IPS-15b (cell line): ENCODE data around the gene DNAJC18.

ENCODE experiments used
- H3K27me3 ChIP-seq: one replicate; pipeline ENCODE4 v1.6.1; 2013; ENCODE audit warnings: low read length; ENCODE audit not compliant: control insufficient read depth, insufficient read depth
- H3K36me3 ChIP-seq: one replicate; pipeline ENCODE4 v1.6.1; 2013; ENCODE audit warnings: low read length; ENCODE audit not compliant: control insufficient read depth, insufficient read depth
- H3K4me1 ChIP-seq: one replicate; pipeline ENCODE4 v1.6.1; 2013; ENCODE audit warnings: mild to moderate bottlenecking, low read length; ENCODE audit not compliant: control insufficient read depth, insufficient read depth
- H3K4me3 ChIP-seq: one replicate; pipeline ENCODE4 v1.5.1; 2013; ENCODE audit warnings: low read depth, low read length
- H3K9ac ChIP-seq: one replicate; pipeline ENCODE4 v1.6.1; 2013; ENCODE audit warnings: low read depth, mild to moderate bottlenecking, low read length
- H3K9me3 ChIP-seq: one replicate; pipeline ENCODE4 v1.6.1; 2013; ENCODE audit warnings: mild to moderate bottlenecking, low read length; ENCODE audit not compliant: control insufficient read depth, insufficient read depth

The DNAJC18 gene

DNA sequence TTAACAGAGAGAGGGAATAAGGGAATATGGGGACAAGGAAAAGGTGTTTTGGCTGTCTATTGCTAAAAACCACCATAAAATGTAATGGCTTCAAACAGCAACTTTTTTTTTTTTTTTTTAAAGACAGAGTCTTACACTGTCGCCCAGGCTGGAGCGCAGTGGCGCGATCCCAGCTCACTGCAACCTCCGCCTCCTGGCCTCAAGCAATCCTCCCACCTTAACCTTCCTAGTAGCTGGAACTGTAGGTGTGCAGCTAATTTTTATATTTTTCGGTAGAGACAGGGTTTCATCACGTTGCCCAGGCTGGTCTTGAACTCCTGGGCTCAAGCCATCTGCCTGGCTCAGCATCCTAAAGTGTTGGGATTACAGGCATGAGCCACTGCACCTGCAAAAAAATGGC, 31.1 kb downstream of the DNAJC18 start:
- Histone ChIP-seq H3K9me3 (no peaks in the 10 kb centered on the region), H3K9ac (no peak overlapping the region), H3K36me3 (no peaks in the 10 kb centered on the region), H3K4me3 (no peak overlapping the region), H3K4me1 (peaks cover 2% of the 10 kb centered on the region), H3K27me3 (peaks cover 10% of the 10 kb centered on the region)

DNA sequence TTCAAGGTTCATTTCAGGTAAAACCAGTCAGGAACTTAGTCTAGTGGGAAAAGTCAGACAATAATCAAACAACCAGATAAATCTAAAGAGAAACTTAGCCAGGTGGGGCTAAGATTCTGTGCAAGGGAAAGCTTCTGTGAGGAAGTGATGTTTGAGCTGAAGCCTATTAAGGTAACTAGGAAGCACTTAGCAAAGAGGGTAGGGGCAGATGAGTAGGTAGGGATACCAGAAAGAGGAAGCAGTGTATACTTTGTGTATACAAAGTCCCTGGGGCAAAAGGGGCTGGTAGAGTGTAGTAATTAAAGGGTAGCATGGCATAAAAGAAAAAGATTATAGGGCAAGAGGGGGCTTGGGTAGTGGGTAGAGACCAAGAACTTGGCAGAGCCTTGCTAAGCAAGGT, 31.8 kb downstream of the DNAJC18 start:
- no peaks in the 10 kb centered on the region for H3K9me3 ChIP-seq
- H3K4me1 ChIP-seq: peaks cover 2% of the 10 kb centered on the region
- peaks cover 10% of the 10 kb centered on the region for H3K27me3 ChIP-seq
- no peak overlapping the region for H3K9ac ChIP-seq
- H3K36me3 ChIP-seq: no peaks in the 10 kb centered on the region
- H3K4me3 ChIP-seq: no peak overlapping the region

DNA sequence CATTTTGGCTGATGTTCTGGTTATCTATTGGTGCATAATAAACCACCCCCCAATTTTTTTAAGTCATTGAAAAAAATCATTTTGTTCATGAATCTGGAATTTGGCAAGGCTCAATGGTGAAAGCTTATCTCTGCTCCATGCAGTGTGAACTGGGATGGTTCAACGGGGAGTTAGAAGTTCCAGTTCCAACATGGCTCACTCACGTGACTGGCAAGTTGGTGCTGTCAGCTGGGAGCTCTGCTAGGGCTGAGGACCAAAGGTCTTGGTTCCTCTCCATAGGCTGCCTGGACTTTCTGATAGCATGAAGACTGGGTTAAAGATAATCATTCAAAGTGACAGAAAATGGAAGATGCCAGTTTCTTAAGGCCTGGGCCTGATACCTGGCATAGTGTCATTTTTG, 32.4 kb downstream of the DNAJC18 start:
- Histone ChIP-seq H3K36me3 (no peaks in the 10 kb centered on the region), H3K9ac (no peak overlapping the region), H3K4me3 (no peak overlapping the region), H3K27me3 (peaks cover 10% of the 10 kb centered on the region), H3K9me3 (no peaks in the 10 kb centered on the region), H3K4me1 (peaks cover 2% of the 10 kb centered on the region)

DNA sequence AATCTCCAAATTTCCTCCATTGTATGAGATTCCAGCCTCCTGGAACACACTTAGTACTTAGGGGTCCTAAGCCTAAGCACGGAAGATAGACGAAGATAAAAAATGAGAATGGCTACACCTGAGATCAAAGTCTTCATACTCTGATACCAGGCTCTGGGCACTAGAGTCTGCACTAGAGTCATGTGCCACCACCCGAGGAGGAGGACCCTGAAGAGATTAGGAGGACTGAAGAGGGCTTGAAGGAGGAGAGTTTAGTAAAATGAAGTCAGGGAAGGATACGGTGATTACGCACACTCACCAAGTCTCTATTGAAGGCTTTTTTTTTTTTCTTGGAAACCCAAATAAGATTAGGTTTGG, 34.9 kb downstream of the DNAJC18 start:
- no peak overlapping the region for H3K9ac ChIP-seq
- H3K9me3 ChIP-seq: no peaks in the 10 kb centered on the region
- no peaks in the 10 kb centered on the region for H3K36me3 ChIP-seq
- peaks cover 2% of the 10 kb centered on the region for H3K4me1 ChIP-seq
- H3K4me3 ChIP-seq: peak overlapping the region; percentile 77
- peaks cover 10% of the 10 kb centered on the region for H3K27me3 ChIP-seq

DNA sequence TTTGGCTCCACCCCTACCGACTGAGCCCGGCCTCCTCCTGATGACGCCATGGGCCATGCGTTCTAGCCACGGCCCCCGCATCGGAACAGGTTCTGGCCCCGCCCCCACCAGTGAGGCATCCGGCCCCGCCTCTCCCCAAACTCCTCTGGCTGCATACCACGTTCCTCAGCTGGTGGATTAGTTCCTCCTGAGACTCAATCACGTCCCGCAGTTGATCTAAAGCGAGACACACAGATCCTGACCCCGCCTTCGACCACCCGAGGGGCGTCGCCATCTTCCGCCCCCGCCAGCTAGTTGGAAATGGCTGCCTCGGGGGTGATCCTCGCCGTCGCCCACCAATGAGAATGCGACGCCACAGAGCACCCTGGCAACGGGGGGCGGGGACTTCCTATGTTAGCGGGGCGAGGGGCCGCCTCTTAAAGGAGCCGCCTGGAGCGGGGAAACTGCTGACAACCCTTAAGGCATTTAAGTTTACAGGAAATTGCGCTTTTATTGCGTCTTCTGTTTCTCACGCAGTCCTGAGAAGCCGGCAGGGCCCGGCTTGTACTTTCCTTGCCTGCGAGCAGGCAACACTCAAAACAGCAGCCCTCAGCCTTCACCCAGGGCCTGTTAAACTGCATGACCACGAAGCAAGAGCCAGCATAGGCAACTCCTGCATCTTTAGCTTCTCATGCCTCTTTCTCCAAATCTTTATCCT, 35.4 kb downstream of the DNAJC18 start, which contains the start of gene SPATA24:
TSS of gene SPATA24 (minus strand) at position 303 of the 697 bp plus-strand sequence. CDS start at position 274, 29 bp downstream.
- Histone ChIP-seq H3K36me3 (no peaks in the 10 kb centered on the region), H3K4me3 (peak within 1 kb of the TSS; percentile 77), H3K9ac (peak within 1 kb of the TSS; percentile 48), H3K4me1 (peaks cover 2% of the 10 kb centered on the region), H3K9me3 (no peaks in the 10 kb centered on the region), H3K27me3 (peaks cover 10% of the 10 kb centered on the region)

DNA sequence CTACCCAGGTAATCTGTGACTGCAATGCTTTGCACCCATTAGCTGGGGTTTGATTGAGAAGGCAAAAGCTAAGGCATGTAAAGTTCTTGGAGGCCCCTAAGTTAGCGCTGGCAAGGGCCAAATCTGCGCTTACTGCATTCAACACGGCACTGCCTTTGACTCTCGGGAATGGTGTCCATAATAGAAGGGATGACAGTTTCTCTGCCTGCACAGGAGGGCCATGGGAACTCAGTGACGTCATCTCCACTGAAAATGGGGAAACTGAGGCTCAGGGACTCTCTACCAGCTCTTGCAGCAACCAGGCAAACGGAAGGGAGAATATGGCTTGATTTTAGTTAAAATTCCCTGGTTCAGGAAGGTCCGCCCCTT, 35.9 kb downstream of the DNAJC18 start:
- Histone ChIP-seq H3K9ac (no peak overlapping the region), H3K4me1 (peaks cover 2% of the 10 kb centered on the region), H3K4me3 (peak overlapping the region; percentile 77), H3K36me3 (no peaks in the 10 kb centered on the region), H3K27me3 (peaks cover 10% of the 10 kb centered on the region), H3K9me3 (no peaks in the 10 kb centered on the region)

DNA sequence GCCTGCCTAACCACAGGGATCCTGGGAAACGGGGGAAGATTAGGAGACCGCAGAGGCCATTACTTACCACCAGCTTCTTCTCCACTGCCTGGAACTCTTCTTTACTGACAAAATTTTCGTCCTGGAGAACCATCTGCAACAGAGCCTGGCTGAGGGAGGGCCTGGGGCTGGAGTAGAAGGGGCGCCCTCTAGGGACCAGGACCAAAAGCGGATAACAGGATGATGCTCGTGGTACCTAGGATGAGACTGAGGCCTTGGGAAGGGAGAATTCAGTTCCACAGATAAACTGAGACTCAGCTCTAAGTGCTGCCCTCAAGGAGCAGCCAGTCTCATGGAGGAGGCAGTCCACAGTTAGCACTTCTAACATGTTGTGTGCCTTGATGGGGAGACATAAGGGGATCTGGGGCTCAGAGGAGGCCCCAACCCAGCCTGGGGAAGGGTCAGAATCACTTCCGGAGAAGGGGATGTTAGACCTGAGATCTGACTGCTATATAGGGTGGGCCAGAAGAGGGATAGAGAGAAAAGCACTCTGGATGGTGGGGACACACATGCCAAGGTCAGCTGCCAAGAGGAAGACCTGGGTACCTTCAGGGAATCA, 36.7 kb downstream of the DNAJC18 start:
- Histone ChIP-seq H3K9ac (no peak overlapping the region), H3K4me3 (peak overlapping the region; percentile 77), H3K36me3 (no peaks in the 10 kb centered on the region), H3K9me3 (no peaks in the 10 kb centered on the region), H3K27me3 (peaks cover 10% of the 10 kb centered on the region), H3K4me1 (peaks cover 2% of the 10 kb centered on the region)

DNA sequence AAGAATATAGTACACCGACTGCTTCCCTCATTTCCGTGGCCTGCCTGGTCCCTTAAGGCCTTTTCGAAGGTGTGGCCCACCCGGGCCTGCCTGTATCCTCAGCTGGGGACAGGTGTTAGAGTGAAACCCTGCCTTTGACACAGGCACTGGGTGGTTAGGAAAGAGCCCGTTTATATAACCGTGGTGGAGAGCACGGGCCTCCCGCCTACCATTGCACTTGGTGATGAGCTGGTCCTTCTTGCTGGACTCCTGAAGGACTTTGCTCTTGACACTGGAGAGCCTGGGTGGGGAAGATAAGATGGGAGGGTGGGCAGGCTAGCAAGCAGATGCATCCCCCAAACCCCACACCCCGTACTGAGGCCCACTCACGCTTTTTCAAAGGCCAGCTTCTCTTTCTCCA, 37.8 kb downstream of the DNAJC18 start:
- no peaks in the 10 kb centered on the region for H3K9me3 ChIP-seq
- H3K9ac ChIP-seq: no peak overlapping the region
- peaks cover 2% of the 10 kb centered on the region for H3K27me3 ChIP-seq
- peaks cover 2% of the 10 kb centered on the region for H3K4me1 ChIP-seq
- H3K4me3 ChIP-seq: no peak overlapping the region
- no peaks in the 10 kb centered on the region for H3K36me3 ChIP-seq

DNA sequence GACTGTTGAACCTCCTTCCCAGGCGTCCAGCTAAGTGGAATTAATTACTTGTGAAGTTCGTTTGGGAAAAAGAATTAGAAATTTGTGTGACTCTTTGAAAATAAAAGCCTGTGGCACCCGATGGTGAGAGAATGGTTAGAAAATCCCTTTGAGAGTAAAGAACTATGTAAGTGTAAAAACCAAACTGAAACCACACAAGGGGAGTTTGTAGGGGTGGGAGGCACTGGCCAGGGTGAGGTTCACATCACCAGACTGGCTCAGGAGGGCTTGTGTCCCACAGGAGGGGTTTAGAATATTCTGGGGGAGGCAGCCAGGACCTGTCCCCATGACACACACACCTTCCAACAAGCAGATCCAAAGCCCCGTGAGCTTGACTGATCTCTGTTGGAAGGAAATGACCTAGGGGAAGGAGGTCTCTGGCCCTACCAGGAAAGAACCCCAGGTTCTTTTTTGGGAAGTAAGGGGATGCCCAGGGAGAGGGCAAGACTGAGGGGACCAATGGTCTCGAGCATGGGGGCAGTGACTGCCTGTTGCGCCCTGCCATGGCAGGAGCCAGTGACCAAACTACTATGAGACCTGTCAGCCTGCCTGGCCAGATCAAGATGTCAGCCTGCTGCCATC, 39.7 kb downstream of the DNAJC18 start:
- peaks cover 3% of the 10 kb centered on the region for H3K4me1 ChIP-seq
- no peaks in the 10 kb centered on the region for H3K36me3 ChIP-seq
- peaks cover 4% of the 10 kb centered on the region for H3K27me3 ChIP-seq
- no peak overlapping the region for H3K9ac ChIP-seq
- H3K4me3 ChIP-seq: no peak overlapping the region
- H3K9me3 ChIP-seq: no peaks in the 10 kb centered on the region

DNA sequence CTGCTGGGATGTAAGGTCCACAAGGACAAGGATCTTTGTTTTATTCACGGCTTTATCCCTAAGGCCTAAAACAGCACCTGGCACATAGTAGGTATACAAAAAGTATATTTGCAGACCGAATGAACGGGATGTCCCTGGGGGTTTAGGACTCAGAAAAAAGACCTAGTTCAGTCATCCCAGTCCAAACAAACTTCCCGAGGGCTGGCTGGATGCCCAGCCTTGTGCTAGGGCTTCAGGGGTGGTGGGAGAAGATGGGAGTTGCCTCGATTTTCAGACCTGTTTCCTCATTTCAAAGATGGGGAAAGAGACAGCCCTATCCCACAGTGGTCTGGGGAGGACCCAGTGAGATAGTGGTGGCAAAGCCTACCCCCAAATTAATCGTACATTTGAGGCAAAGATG, 41.4 kb downstream of the DNAJC18 start:
- Histone ChIP-seq H3K9ac (no peak overlapping the region), H3K27me3 (peaks cover 19% of the 10 kb centered on the region), H3K36me3 (no peaks in the 10 kb centered on the region), H3K9me3 (no peaks in the 10 kb centered on the region), H3K4me1 (peaks cover 3% of the 10 kb centered on the region), H3K4me3 (no peak overlapping the region)

DNA sequence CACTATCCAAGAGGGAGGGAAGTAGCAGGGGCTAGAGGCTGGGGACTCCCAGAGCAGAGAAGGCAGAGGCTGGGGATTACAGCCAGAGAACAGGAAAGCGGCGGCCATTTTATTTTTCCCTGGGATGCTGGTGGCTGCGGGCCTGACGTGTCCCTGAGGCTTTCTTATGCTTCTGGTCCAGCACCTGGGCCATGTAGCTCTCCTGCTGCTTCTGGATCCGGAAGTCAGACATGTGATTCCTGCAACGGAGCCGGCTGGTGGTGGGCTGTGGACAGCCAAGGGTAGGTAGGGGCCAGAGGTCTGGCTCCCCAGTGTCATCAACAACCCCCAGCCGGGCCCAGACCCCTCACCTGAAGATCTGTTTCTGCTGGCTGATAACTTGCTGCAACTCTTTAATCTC, 42.6 kb downstream of the DNAJC18 start:
- H3K27me3 ChIP-seq: peaks cover 19% of the 10 kb centered on the region
- no peaks in the 10 kb centered on the region for H3K36me3 ChIP-seq
- H3K9me3 ChIP-seq: no peaks in the 10 kb centered on the region
- H3K4me1 ChIP-seq: peaks cover 4% of the 10 kb centered on the region
- H3K9ac ChIP-seq: no peak overlapping the region
- H3K4me3 ChIP-seq: no peak overlapping the region
